Measurements from ENCODE around the gene KCTD17. TPM values are rescaled to one million over a fixed set of nuclear protein-coding genes. Genes with fewer than 3 reads are reported as not detected.

The KCTD17 gene
- total and polyA plus RNA-seq, 2 of the 13 experiments (the other 11 are each of a cell fraction or from before 2014, with no cell fraction given) = 5.3 to 11.7 TPM

DNA sequence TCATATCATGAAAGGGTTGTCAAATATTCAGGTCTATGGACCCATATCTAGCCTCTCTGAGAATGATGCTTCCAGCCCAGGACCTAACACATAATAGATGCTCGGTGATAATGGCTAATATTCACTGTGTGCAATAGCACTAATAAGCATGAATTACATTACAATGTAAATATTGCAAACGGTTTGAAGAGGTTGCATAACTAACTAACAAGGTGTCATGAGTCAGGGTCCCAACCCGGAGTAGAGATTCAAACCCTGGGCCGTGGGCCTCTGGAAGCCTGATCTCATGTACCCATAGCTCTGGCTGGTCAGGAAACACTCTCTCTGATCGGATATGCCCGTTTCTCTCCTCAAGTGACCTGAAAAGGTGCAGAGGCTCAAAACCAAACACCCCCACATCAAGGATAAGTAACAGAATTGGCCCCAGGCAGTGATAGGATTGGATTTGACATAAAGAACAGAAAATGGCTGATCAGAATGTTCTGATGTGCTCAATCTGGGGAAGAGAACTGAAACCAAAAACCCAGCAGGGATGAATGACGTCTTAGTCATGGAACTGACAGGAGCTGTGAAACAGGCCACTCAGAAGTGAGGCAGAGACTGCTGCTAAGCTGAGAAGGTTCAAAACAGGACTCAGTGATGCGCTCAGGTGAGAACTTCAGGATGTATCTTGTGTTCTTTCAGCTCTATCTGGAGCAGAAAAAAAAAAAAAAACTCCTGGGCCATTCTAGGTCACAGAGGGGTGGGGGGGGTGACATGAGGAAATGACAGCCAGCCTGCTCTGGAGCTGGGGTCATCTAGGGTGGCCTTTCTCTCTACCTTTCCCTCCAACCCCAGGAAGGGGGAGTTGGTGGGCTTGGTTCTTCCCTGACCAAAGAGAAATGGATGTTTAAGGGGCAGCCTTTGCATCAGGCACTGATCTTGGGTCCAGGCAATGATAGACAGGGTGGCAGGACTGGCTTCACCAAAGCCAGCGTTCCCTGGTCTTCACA lies 6.6 kb upstream of the KCTD17 start (continued):
- TF ChIP-seq SOX5 (CRISPR knock-in tag; IDR thresholded peaks at IDR 0.05; ENCODE audit: borderline replicate concordance) (no peak), ZNF879 (CRISPR knock-in tag; IDR thresholded peaks at IDR 0.05) (no peak), ZNF3 (CRISPR knock-in tag; IDR thresholded peaks at IDR 0.05) (no peak), TBP (CRISPR knock-in tag; IDR thresholded peaks at IDR 0.05) (no peak), ZKSCAN8 (CRISPR knock-in tag; IDR thresholded peaks at IDR 0.05; ENCODE audit: borderline replicate concordance) (no peak), HDAC1 (CRISPR knock-in tag; IDR thresholded peaks at IDR 0.05) (no peak), ZNF749 (CRISPR knock-in tag; IDR thresholded peaks at IDR 0.05; ENCODE audit: borderline replicate concordance) (no peak), ZNF431 (CRISPR knock-in tag; IDR thresholded peaks at IDR 0.05; ENCODE audit: borderline replicate concordance, low read depth) (no peak), POLR2G (IDR thresholded peaks at IDR 0.05; ENCODE audit: low read depth, low read length) (no peak), EHMT2 (IDR thresholded peaks at IDR 0.05; ENCODE audit: borderline replicate concordance, low read depth, low read length) (no peak), EP300 (IDR thresholded peaks at IDR 0.05; ENCODE audit: low read depth in 2 of 2, low read length in 2 of 2) (0 out of 4 replicates have a peak, but pooled peaks of 1 of the 2 experiments have one; percentile 3), EP300 (CRISPR knock-in tag; IDR thresholded peaks at IDR 0.05; ENCODE audit: borderline replicate concordance) (no peak), CENPX (CRISPR knock-in tag; IDR thresholded peaks at IDR 0.05) (no peak), MXD4 (CRISPR knock-in tag; IDR thresholded peaks at IDR 0.05) (no peak), FOXM1 (CRISPR knock-in tag; IDR thresholded peaks at IDR 0.05) (no peak)
- TF ChIP-seq, protein P1, sequence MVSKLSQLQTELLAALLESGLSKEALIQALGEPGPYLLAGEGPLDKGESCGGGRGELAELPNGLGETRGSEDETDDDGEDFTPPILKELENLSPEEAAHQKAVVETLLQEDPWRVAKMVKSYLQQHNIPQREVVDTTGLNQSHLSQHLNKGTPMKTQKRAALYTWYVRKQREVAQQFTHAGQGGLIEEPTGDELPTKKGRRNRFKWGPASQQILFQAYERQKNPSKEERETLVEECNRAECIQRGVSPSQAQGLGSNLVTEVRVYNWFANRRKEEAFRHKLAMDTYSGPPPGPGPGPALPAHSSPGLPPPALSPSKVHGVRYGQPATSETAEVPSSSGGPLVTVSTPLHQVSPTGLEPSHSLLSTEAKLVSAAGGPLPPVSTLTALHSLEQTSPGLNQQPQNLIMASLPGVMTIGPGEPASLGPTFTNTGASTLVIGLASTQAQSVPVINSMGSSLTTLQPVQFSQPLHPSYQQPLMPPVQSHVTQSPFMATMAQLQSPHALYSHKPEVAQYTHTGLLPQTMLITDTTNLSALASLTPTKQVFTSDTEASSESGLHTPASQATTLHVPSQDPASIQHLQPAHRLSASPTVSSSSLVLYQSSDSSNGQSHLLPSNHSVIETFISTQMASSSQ (IDR thresholded peaks at IDR 0.05; ENCODE audit: low read depth) = no peak
- TF ChIP-seq, protein P1 (CRISPR knock-in tag; IDR thresholded peaks at IDR 0.05; ENCODE audit: borderline replicate concordance) = no peak
- TF ChIP-seq, protein P2, sequence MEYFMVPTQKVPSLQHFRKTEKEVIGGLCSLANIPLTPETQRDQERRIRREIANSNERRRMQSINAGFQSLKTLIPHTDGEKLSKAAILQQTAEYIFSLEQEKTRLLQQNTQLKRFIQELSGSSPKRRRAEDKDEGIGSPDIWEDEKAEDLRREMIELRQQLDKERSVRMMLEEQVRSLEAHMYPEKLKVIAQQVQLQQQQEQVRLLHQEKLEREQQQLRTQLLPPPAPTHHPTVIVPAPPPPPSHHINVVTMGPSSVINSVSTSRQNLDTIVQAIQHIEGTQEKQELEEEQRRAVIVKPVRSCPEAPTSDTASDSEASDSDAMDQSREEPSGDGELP (IDR thresholded peaks at IDR 0.05; ENCODE audit: borderline replicate concordance, low read depth) = no peak
- TF ChIP-seq, protein P3, sequence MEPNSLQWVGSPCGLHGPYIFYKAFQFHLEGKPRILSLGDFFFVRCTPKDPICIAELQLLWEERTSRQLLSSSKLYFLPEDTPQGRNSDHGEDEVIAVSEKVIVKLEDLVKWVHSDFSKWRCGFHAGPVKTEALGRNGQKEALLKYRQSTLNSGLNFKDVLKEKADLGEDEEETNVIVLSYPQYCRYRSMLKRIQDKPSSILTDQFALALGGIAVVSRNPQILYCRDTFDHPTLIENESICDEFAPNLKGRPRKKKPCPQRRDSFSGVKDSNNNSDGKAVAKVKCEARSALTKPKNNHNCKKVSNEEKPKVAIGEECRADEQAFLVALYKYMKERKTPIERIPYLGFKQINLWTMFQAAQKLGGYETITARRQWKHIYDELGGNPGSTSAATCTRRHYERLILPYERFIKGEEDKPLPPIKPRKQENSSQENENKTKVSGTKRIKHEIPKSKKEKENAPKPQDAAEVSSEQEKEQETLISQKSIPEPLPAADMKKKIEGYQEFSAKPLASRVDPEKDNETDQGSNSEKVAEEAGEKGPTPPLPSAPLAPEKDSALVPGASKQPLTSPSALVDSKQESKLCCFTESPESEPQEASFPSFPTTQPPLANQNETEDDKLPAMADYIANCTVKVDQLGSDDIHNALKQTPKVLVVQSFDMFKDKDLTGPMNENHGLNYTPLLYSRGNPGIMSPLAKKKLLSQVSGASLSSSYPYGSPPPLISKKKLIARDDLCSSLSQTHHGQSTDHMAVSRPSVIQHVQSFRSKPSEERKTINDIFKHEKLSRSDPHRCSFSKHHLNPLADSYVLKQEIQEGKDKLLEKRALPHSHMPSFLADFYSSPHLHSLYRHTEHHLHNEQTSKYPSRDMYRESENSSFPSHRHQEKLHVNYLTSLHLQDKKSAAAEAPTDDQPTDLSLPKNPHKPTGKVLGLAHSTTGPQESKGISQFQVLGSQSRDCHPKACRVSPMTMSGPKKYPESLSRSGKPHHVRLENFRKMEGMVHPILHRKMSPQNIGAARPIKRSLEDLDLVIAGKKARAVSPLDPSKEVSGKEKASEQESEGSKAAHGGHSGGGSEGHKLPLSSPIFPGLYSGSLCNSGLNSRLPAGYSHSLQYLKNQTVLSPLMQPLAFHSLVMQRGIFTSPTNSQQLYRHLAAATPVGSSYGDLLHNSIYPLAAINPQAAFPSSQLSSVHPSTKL (CRISPR knock-in tag; IDR thresholded peaks at IDR 0.05) = peak; percentile 12; the same call in 1 of the 2 replicates
